Peyer's patch (tissue), 4 donors: ENCODE data around the gene ANKHD1. TPM values are rescaled to one million over a fixed set of nuclear protein-coding genes. Genes with fewer than 3 reads are reported as not detected.
"Not testable (repeated sequence)": the region's sequence is repeated elsewhere in the genome, so short reads cannot be mapped to it uniquely, and the experiment has no call there.

ENCODE experiments used
- DNase-seq, 3 donors: peaks; one replicate each; pipeline ENCODE4 v3.0.0-alpha.2; 2017 to 2019
- H3K27ac ChIP-seq, 4 donors: fragments of 200-600 bp; sonication (generic); one replicate each; pipeline ENCODE4 v1.5.1; 2016 to 2019
- H3K27me3 ChIP-seq, 2 donors: fragments of 200-600 bp; sonication (generic); one replicate each; pipeline ENCODE4 v1.5.1; 2019
- H3K36me3 ChIP-seq, 3 donors: fragments of 200-600 bp; sonication (generic); one replicate each; pipeline ENCODE4 v1.5.1; 2016 to 2019
- H3K4me1 ChIP-seq, 4 donors: fragments of 200-600 bp; sonication (generic); one replicate each; pipeline ENCODE4 v1.5.1; 2016 to 2019
- H3K4me3 ChIP-seq, 4 donors: fragments of 200-600 bp; sonication (generic); 1 replicate in 3 of 4; 2 replicates in 1 of 4; pipeline ENCODE4 v1.5.1; 2016 to 2019; ENCODE audit warnings: mild to moderate bottlenecking in 1 of 4
- H3K9me3 ChIP-seq, 4 donors: fragments of 200-600 bp; sonication (generic); one replicate each; pipeline ENCODE4 v1.5.1; 2016 to 2019; ENCODE audit warnings: mild to moderate bottlenecking in 1 of 4
- CTCF ChIP-seq, 6 experiments: fragments of 450-650 bp in 4 of 6; fragments of 200-600 bp in 2 of 6; sonication (generic) in 1 of 6; IDR thresholded peaks; one replicate each; pipeline ENCODE4 v1.5.1; 2017 to 2019; ENCODE audit warnings: antibody characterized with exemption in 6 of 6, mild to moderate bottlenecking in 3 of 6, moderate library complexity in 1 of 6
- POLR2A ChIP-seq, 2 donors: fragments of 450-650 bp; IDR thresholded peaks; one replicate each; pipeline ENCODE4 v1.5.1; 2017; ENCODE audit warnings: antibody characterized with exemption in 2 of 2, mild to moderate bottlenecking in 2 of 2, moderate library complexity in 2 of 2
- total RNA-seq, 4 donors: library from RNA; depleted of rRNA; stranded (reverse); fragments of >200 nt; gene quantifications; one replicate each; pipeline ENCODE4 v1.1.0, GENCODE V29; 2016

The ANKHD1 gene
- total RNA-seq, 4 donors from 2014 or later = 141 to 236 (median 211) TPM

DNA sequence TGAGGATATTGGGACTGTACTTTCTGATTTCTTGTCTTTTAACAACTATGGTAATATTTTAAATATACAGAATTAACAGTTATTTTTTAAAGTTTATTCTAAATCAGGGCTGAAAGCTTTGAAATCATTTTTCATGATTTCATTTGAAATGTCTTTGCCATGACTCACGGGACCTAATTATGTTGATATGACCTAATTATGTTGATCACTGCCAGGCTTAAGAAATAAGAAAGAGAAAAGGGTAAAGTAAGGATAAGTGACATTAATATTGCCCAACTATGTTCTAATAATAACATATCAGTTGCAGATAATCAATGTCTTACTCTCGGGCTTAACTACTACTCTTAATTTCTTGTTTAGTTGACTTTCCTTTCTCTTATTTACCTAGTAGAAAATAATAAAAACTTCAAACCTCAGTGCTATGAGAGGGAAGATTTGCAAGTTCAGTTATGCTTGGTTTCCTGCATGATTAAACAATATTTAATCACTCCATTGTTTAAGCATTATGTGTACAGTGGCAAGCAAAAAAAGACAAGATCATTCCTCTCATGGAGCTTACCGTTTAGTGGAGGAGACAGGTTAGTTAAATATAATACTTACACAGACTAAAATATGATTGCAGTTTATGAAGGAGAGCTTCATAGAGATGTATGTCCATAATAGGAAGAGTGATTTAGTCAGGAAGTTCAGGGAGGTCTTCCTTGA lies 78.8 kb downstream of the ANKHD1 start:
- Histone ChIP-seq H3K4me3 (no peak overlapping the region), H3K4me1 (no peaks in the 10 kb centered on the region), H3K9me3 (no peaks in the 10 kb centered on the region), H3K27me3 (no peaks in the 10 kb centered on the region), H3K27ac (no peak overlapping the region), H3K36me3 (peaks cover 0 to 33% (median 0%) of the 10 kb centered on the region in 3 donors)
- TF ChIP-seq CTCF (IDR thresholded peaks at IDR 0.05) = no peak
- no peak for TF ChIP-seq POLR2A (IDR thresholded peaks at IDR 0.05)
- DNase-seq = no peak

GRCh38 chr5:140481758-140482157 lies 80.1 kb downstream of the ANKHD1 start:
- DNase-seq = no peak
- H3K4me3 ChIP-seq = no peak overlapping the region
- no peaks in the 10 kb centered on the region for H3K27me3 ChIP-seq
- H3K36me3 ChIP-seq = peaks cover 0 to 46% (median 0%) of the 10 kb centered on the region in 3 donors
- TF ChIP-seq POLR2A (IDR thresholded peaks at IDR 0.05) (no peak), CTCF (IDR thresholded peaks at IDR 0.05) (no peak)
- H3K4me1 ChIP-seq = no peaks in the 10 kb centered on the region
- no peak overlapping the region for H3K27ac ChIP-seq
- H3K9me3 ChIP-seq = no peaks in the 10 kb centered on the region

- no peaks in the 10 kb centered on the region for H3K4me1 ChIP-seq
- H3K36me3 ChIP-seq = peaks cover 0 to 48% (median 0%) of the 10 kb centered on the region in 3 donors
- no peak overlapping the region for H3K4me3 ChIP-seq
- no peak for DNase-seq
- H3K27me3 ChIP-seq = no peaks in the 10 kb centered on the region
- H3K9me3 ChIP-seq = no peaks in the 10 kb centered on the region
- TF ChIP-seq POLR2A (IDR thresholded peaks at IDR 0.05) (no peak), CTCF (IDR thresholded peaks at IDR 0.05) (no peak)
- no peak overlapping the region for H3K27ac ChIP-seq
These were observed 81.4 kb downstream of the ANKHD1 start for GRCh38 chr5:140483055-140483454.

DNA sequence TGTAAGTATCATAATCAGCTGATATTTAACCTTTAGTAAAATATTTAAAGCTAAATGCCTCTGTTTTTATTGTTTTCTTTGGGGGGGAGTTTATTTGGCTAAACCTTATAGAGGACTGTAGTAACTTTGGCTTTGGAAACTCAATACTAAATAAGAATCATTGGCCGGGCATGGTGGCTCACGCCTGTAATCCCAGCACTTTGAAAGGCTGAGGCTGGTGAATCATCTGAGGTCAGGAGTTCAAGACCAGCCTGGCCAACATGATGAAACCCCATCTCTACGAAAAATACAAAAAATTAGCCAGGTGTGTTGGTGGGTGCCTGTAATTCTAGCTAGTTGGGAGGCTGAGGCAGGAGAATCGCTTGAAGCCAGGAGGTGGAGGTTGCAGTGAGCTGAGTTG lies 86.5 kb downstream of the ANKHD1 start:
- H3K27me3 ChIP-seq, H3K27ac ChIP-seq, H3K9me3 ChIP-seq, DNase-seq, H3K4me3 ChIP-seq, H3K4me1 ChIP-seq: not testable (repeated sequence)
- H3K36me3 ChIP-seq = peaks cover 0 to 72% (median 0%) of the 10 kb centered on the region in 3 donors

- Histone ChIP-seq H3K9me3 (no peaks in the 10 kb centered on the region), H3K27ac (no peak overlapping the region), H3K36me3 (peaks cover 0 to 64% (median 0%) of the 10 kb centered on the region in 3 donors), H3K4me1 (no peaks in the 10 kb centered on the region), H3K27me3 (no peaks in the 10 kb centered on the region), H3K4me3 (no peak overlapping the region)
- DNase-seq = no peak
- TF ChIP-seq CTCF (IDR thresholded peaks at IDR 0.05) (no peak), POLR2A (IDR thresholded peaks at IDR 0.05) (no peak)
These were observed 87.3 kb downstream of the ANKHD1 start for GRCh38 chr5:140488914-140489313.

DNA sequence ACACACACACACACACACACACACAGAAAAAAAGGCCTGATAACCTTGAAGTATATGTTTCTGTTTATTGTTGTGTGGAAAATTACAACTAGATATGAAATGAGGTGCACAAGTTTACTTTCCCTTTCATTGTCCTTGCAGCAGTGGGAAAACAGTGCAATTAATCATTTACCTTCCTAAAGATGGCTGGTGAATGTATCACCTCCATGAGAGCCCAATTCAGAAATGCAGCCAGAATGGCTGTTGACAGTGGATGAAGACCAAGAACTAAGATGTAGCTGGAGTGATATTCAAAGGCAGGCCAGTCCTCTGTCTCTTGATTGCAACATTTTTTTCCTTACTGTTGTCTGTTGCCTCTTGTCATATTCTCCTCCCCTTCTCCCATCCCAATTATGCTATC lies 96.3 kb downstream of the ANKHD1 start:
- TF ChIP-seq POLR2A (IDR thresholded peaks at IDR 0.05) = no peak
- no peak for TF ChIP-seq CTCF (IDR thresholded peaks at IDR 0.05)
- Histone ChIP-seq H3K9me3 (no peaks in the 10 kb centered on the region), H3K36me3 (peaks cover 0 to 17% (median 0%) of the 10 kb centered on the region in 3 donors), H3K27ac (no peak overlapping the region), H3K4me1 (no peaks in the 10 kb centered on the region), H3K27me3 (no peaks in the 10 kb centered on the region), H3K4me3 (no peak overlapping the region)
- DNase-seq = no peak
